HL-60 (cell line): ENCODE data around the gene ST6GALNAC3.

ENCODE experiments used
- CTCF ChIP-seq: IDR thresholded peaks from one replicate; pipeline ENCODE4 v1.5.1; 2011; ENCODE audit warnings: low read length, control low read depth, inconsistent platforms; ENCODE audit not compliant: insufficient read depth
- SPI1 ChIP-seq: IDR thresholded peaks from 2 replicates; pipeline ENCODE4 v1.6.1; 2012; ENCODE audit warnings: low read depth, mild to moderate bottlenecking, borderline replicate concordance

GRCh38 chr1:76426606-76427005 is 352.1 kb downstream of the ST6GALNAC3 start:
- TF ChIP-seq CTCF (no peak), SPI1 (no peak)
